Activated naive CD4-positive, alpha-beta T cell treated with anti-CD3 and anti-CD28 coated beads, Interleukin-2, amount 50 U/mL, for 16 hours (primary cell): Measurements from ENCODE around the gene PRPS1.
"Not testable (repeated sequence)": the region's sequence is repeated elsewhere in the genome, so short reads cannot be mapped to it uniquely, and the experiment has no call there.

Source experiments
- DNase-seq: peaks from one replicate; pipeline ENCODE4 v3.0.0-alpha.2; 2020

Gene PRPS1

GRCh38 chrX:107676559-107677378, 48.5 kb downstream of the PRPS1 start:
- DNase-seq: peak; percentile 67

DNA sequence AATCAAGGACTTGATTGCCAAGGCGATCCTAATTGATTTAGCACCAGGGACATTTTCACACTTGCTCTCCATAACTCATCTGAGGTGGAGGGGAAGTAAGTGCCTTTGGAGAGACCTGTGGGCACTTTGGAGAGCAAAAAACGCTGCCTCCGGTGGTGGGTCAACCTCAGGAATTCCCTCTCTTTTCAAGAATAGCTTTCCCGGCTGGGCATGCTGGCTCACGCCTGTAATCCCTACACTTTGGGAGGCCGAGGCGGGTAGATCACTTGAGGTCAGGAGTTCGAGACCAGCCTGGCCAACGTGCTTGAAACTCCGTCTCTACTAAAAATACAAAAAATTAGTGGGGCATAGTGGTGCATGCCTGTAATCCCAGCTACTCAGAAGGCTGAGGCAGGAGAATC, 49.2 kb downstream of the PRPS1 start:
- no peak for DNase-seq

- no peak for DNase-seq
Measured at GRCh38 chrX:107677909-107678308, 49.6 kb downstream of the PRPS1 start.

DNA sequence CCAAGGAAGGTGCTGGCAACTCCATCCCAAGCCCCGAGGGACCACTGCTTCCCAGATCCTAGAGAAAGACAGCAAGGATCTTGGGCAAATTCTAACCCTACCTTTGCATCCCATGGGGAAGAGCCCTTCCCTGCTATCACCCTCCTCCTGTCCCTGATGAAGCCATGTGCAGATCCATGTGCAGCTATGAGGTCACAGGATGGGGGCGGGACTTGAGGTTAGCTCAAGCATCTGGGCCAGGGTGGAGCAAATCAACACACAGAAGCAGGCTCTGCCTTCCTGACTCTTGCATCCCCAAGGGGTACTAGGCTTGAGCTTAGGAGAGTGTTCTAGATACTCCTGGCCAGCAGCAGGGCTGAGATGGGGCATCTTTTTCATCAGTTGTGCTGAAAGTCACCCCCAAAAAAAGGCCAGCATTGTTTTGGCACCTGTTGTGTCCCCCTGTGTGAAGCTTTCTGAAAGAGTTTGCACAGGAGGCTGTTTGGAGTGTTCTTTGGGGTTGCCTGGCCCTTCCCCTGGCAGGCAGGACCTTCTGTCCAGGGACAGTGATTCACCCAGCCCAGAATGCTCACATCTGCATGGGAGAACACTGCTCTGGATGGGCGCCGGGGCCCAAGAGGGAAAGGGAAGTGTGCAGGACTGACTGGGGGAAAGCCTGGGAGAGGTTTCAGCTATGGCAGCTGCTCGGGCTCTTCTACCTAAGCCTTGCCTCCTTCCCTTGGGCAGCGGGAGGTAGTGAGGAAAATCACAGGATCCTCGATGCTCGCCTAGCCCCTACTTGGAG, 50.8 kb downstream of the PRPS1 start:
- DNase-seq: peak; percentile 57

GRCh38 chrX:107682256-107682655, 53.9 kb downstream of the PRPS1 start:
- DNase-seq: no peak

- no peak for DNase-seq
Measured at GRCh38 chrX:107683124-107683895, 55.0 kb downstream of the PRPS1 start.

DNA sequence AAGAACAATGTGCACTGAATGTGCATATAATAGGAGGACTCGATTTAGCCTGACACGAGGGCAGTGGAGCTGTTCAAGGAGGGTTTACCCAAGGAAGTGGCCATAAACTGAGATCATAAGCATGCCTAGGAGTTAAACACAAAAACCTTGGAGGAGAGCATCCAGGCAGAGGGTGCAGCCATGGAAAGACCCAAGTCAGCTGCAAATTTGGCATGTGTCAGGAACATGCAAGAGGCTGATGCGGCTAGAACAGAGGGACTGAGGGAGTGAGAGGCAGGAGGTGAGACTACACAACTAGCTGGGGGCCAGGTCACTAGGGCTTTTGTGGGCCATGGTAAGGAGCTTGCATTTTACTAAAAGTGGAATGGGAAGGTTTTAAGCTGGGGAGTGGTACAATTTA, 55.6 kb downstream of the PRPS1 start:
- DNase-seq: no peak

DNA sequence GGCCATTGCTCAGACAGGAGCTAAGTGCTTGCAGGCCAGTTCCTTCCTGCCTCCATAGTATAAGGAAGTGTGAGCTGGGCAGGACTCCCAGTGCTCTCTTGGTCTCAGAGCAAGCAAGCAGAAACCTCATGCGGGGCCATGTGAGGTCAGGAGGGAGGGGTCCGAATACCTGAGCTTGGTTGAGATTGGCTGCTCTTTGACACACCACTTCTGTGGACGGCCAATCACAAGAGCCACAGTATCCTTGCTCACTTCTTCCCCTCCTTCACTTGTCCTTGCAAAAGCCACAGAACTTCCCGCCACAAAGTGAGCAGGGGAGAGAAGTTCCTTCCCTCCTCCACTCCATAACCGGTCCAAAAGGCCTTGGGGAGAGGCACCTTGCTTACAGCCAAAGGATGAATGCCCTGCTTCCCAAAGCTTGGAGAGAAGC, 56.7 kb downstream of the PRPS1 start:
- no peak for DNase-seq

GRCh38 chrX:107685586-107685985, 57.3 kb downstream of the PRPS1 start:
- not testable (repeated sequence) for DNase-seq

DNA sequence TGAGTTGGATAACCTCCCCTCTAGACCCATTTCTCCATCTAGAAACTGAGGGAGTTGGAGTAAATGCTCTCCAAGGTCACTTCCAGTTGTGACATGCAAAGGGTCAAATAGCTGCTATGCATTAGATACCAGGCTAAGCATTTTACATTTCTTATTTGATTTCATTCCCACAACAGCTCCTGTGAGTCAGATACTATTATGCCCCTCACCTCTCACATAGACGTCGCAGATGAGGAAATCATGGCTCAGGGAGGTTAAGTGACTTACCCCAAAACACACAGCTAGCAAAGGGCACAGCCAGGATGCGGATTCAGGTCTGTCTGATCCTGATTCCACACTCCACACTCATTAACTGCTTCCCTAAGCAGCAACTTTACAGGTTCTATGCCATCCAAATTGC, 57.7 kb downstream of the PRPS1 start:
- DNase-seq: no peak

DNA sequence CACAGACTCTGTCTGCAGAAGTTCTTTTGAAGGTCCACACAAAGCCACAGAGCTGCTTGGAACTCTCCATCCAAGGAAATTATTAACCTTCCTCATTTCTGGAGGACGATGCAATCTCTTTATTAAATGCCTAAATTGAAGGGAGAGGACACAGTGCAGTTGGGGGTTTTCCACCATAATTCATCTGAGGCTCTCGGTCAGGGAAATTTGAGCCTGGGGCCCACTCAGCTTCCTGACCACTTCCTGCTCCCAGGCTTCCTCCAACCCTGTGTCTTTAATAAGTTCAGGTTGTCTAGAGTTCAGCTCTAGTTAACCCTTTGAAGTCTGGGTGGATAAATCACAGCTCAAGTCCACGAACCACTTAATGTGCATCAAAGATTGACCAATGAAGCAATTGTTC, 58.5 kb downstream of the PRPS1 start:
- DNase-seq: no peak

DNA sequence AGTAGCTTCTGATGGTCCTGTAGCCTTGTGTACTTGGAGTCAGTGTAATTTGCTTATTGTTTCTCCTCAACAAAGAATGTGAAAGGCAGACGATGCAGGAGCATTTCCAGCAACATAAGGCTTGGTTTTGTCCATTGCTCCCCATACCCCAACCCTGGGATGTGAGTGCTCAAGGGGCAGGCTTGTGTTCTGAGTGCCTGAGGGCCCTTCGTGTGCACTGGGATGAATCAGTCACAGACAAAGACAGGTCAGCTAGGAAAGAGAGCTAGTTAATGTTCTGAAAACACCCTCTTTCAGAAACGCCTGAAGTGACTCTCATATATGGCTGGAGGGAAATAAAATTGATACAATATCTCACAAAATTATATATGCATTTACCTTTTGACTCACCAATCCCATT, 59.1 kb downstream of the PRPS1 start:
- no peak for DNase-seq

- no peak for DNase-seq
Measured at GRCh38 chrX:107691024-107691448, 62.7 kb downstream of the PRPS1 start.

- DNase-seq: no peak
Measured at GRCh38 chrX:107699616-107700015, 71.3 kb downstream of the PRPS1 start.

DNA sequence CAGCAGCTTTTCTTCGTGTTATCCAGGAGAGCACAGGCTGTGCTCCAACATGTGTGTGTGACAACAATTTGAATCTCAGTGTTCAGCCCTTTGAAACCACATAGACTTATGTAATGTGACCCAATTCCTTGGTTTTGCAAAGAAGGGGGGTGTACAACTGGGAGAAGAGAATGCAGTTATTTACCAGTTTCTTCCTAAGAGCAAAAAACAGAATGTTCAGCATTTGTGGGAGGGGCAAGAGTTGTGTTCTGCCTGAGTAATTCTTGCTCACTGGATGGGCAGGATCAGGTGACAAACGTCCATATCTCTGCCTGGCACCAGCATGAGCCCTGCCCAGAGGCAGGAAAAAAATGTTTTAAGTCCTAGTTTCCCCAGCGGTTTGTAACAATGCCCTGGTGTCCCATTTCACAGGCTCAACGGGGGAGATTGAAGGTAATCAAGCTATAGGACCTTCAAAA, 72.0 kb downstream of the PRPS1 start:
- no peak for DNase-seq
